Stimulated activated CD4-positive, alpha-beta T cell treated with anti-CD3 and anti-CD28 coated beads, Interleukin-4, amount 100 ng/mL, for 1 hour (primary cell): ENCODE measurements around the gene BACH2.
A peak's percentile ranks its signal among the peaks of the same experiment; 100 is the strongest.
"Not testable (repeated sequence)": the region's sequence is repeated elsewhere in the genome, so short reads cannot be mapped to it uniquely, and the experiment has no call there.

Experiments used
- DNase-seq: peaks from one replicate; pipeline ENCODE4 v3.0.0-alpha.2; 2020

BACH2 gene

DNA sequence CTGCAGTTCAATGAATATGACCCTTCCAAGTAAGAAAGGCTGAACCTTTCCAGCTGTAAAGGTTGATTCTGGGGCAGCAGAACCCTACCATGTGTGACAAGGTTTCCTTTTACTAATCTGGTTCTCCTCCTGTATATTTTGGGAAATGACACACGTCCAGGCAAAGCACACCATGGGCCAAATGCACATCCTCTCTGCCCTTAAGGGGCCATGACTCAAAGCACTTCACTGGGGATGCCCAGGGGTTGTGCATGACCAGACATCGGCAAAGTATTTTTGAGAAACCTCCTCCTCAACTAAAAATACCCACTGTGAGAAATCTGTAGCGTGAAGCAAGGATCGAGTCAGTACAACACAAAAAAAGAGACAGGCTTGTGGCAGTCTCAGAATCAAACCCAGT, 174.7 kb downstream of the BACH2 start:
- no peak for DNase-seq

- no peak for DNase-seq
Measured at GRCh38 chr6:90120327-90120726, 176.3 kb downstream of the BACH2 start.

DNA sequence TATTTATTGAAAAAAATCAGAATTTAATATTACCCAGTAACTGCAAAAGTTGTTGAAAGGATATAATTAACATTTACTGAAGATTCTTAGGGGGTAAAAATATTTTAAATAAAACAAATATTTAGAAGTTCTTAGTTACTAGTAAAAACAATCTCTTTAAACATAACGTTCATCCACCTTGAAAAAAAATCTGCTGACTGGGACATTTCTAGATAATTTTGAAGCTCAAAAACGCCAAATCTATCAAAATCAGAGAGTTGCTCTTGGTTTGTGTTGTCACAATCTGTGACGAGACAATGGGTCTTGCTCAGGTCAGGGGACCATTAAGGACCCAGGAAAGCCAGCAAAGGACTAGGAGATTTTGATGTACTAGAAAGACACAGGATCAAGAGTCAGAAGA, 177.0 kb downstream of the BACH2 start:
- no peak for DNase-seq

- DNase-seq, result no peak
Measured at GRCh38 chr6:90118581-90118980, 178.1 kb downstream of the BACH2 start.

- no peak for DNase-seq
Measured at GRCh38 chr6:90118069-90118468, 178.6 kb downstream of the BACH2 start.

DNA sequence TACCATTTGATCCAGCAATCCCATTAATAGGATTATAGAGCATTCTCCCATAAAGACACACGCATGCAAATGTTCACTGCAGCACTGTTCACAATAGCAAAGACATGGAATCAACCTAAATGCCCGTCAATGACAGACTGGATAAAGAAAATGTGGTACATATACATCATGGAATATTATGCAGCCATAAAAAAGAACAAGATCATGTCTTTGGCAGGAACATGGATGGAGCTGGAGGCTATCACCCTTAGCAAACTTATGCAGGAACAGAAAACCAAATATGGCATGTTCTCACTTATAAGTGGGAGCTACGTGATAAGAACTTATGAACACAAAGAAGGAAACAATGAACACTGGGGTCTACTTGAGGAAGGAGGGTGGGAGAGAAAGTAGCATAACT, 180.5 kb downstream of the BACH2 start:
- DNase-seq, result not testable (repeated sequence)

GRCh38 chr6:90113389-90113788, 183.3 kb downstream of the BACH2 start:
- DNase-seq, result no peak

DNA sequence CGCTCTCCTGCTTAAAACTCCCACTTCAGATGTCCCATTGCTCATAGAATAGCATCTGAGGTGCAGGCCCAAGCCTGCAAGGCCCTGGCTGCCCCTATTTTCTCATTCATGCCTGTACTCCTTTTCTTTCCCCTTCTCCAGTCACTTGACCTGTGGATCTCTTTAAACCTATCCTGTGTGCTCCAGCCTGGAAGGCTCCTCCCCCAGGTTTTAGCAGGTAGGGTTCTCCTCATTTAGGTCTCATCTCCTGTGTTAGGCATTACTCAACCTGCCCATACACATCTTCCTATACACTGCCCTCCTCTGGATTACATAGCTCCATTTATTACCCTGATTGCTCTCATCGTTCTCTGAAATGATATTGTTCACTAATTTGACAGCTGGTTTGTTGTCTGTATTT, 185.3 kb downstream of the BACH2 start:
- no peak for DNase-seq

GRCh38 chr6:90110971-90111370, 185.7 kb downstream of the BACH2 start:
- peak; percentile 22 for DNase-seq

DNA sequence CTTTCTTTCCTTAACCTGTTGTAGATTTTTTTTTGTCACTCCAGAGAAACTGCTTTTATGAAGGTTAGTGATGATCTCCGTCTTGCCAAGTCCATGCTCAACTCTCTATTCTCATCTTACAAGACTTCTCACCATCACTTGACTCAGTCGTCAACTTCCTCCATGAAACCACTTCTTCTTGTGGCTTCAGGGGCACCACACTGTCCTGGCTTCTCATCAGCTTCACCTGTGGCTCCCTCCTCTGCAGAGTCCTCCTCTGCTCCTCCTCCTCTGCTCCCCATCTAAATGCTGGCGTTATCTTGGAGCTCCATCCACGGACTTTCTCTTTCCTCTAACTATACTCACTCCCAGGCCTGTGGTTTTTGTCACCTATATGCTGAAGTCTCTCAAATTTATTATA, 187.5 kb downstream of the BACH2 start:
- DNase-seq, result peak; percentile 18

GRCh38 chr6:90107771-90108282, 188.8 kb downstream of the BACH2 start:
- peak; percentile 33 for DNase-seq

DNA sequence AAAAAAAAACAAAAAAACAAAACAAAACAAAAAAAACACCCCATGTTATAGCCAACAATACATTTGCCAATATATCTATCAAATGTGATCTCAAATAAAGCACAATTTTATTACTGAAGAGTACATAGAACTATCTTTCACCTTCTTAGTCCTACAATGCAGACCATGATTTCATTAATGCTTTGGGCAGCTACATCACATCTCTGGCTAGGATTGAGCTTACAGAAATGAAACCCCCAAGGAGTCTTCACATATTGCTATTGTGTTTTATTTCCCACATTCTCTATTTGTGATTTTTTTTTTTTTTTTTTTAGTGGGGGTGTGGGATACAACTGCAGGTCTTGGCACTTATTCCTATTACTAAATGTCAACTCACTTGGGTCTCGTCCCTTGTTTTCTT, 189.3 kb downstream of the BACH2 start:
- no peak for DNase-seq

DNA sequence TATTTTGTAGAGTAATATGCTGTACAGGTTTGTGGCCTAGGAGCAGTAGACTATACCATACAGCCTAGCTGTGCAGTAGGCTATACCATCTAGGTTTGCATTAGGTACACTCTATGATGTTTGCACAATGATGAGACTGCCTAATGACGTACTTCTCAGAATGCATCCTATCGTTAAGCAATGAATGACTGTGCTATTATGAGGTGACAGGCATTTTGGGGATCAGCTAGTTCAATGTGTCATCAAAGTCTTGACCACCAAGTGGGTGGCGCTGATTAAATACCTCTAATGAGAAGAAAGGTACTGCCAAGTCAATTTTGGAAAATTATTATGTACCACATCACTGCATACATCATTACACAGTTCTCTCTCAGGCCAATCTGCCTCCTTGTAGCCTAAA, 190.2 kb downstream of the BACH2 start:
- DNase-seq, result no peak

DNA sequence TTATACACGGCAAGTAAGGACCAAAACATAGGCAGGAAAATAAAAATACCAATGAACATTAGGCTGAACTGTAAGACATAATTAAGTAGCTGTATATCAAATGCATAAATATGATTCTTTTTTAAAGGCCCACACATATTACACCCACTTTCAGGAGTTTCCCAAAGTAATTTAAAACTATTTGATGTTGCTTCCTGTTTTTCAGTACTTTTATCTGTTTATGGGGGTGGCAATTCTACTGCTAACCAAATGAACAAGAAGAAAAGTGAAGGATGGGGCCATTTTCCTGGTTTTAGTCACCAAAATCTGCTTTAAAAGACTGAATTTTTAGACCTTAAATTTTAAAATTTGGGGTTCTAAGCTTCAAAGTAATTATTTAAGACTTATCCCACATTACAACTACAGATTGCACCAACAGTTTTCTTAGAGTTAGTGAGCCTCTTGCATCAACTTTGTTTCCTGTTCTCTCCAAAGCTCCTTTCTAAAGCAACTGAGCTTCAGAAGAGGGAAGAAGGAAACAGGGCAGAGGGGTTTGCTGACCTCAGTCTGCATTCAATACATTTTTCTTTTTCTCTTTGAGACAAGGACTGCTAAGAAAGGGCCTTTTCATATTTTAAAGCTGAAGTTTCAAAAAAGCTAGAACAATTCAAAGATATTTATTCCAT, 191.0 kb downstream of the BACH2 start:
- no peak for DNase-seq

GRCh38 chr6:90103056-90103800, 193.4 kb downstream of the BACH2 start:
- peak; percentile 26 for DNase-seq

DNA sequence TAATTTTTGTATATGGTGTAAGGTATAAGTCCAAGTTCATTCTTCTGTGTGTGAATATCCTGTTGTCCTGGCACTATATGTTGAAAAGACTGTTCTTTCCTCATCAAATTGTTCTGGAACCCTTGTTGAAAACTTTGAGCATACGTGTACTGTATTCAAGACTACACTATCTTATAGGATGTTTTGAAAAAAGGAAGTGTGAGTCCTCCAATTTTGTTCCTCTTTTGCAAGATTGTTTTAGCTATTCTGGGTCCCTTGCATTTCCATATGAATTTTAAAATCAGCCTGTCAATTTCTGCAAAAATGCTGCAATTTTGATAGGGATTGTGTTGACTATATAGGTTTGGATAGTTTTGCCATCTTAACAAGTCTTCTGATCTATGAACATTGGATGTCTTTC, 195.2 kb downstream of the BACH2 start:
- DNase-seq, result no peak

GRCh38 chr6:90100059-90100665, 196.5 kb downstream of the BACH2 start:
- no peak for DNase-seq

GRCh38 chr6:90098627-90099026, 198.0 kb downstream of the BACH2 start:
- no peak for DNase-seq

GRCh38 chr6:90098001-90098531, 198.6 kb downstream of the BACH2 start:
- DNase-seq, result no peak

DNA sequence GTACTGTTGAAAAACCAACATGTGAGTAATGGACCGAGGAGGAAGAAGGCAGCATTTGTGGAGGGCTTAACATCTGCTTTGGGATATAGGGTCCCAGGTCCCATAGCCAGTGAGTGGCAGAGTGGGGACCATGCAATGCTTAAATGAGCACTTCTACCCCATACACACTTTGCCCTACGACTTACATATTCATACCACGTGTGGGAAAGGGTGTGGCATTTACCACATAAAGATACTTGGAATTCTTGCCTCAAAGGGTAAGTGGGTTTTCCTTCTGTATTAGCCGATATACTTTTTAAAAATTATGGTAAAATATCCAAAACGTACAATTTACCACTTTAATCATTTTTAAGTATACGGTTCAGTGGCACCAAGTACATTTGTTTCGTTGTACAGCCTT, 199.3 kb downstream of the BACH2 start:
- DNase-seq, result no peak

GRCh38 chr6:90096818-90097217, 199.8 kb downstream of the BACH2 start:
- no peak for DNase-seq

- DNase-seq, result no peak
Measured at GRCh38 chr6:90095788-90096187, 200.9 kb downstream of the BACH2 start.

GRCh38 chr6:90095145-90095544, 201.5 kb downstream of the BACH2 start:
- DNase-seq, result no peak

DNA sequence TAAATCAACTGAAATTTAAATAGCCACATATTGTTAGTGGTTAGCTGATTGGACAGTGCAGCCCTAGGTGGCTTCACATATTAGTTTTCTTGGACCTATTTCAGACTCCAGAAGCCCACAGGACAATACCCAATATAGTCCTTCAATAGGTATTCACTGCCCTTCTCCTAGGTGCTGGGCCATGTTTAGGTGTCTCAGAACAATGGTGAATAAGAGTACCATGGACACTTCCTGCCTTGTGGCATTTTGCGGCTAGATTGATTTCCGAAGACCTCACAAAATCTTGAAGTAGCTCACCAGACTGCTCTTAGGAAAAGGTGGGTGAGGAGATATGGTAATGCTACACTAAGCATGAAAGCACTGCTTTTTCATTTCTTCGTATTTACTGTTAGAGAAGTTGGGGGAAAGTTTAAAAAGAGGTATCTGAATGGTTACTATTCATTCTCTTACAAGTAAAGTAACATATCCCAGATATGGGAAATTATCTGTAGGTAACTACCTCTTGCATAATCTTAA, 203.0 kb downstream of the BACH2 start:
- no peak for DNase-seq
